Nephron (organoid): Measurements from ENCODE around the gene DGKI.
A peak's percentile ranks its signal among the peaks of the same experiment; 100 is the strongest.

Source experiments
- H3K27ac Mint-ChIP-seq, 3 experiments: 2 replicates each; pipeline ENCODE4 v1.8.0; 2020; ENCODE audit warnings: mixed read lengths in 3 of 3, mild to moderate bottlenecking in 2 of 3, moderate library complexity in 1 of 3
- H3K27me3 Mint-ChIP-seq: 2 replicates; pipeline ENCODE4 v1.8.0; 2021; ENCODE audit warnings: low read depth, mild to moderate bottlenecking, moderate library complexity, mixed read lengths
- H3K36me3 Mint-ChIP-seq: 2 replicates; pipeline ENCODE4 v1.8.0; 2020; ENCODE audit warnings: low read depth, mixed read lengths
- H3K4me1 Mint-ChIP-seq: 2 replicates; pipeline ENCODE4 v1.8.0; 2020; ENCODE audit warnings: mixed read lengths
- H3K4me3 Mint-ChIP-seq, 3 experiments: 2 replicates each; pipeline ENCODE4 v1.8.0; 2020; ENCODE audit warnings: mild to moderate bottlenecking in 3 of 3, mixed read lengths in 3 of 3, moderate library complexity in 2 of 3
- H3K9me3 Mint-ChIP-seq: 2 replicates; pipeline ENCODE4 v1.8.0; 2020; ENCODE audit warnings: mixed read lengths
- CTCF ChIP-seq, 3 experiments: fragments of 200-600 bp; sonication (generic); IDR thresholded peaks; one replicate each; pipeline ENCODE4 v1.5.0; 2021; ENCODE audit warnings: antibody characterized with exemption in 3 of 3; ENCODE audit not compliant: unreplicated experiment in 3 of 3

The DGKI gene

GRCh38 chr7:137603043-137603442, 243.7 kb downstream of the DGKI start:
- H3K36me3 Mint-ChIP-seq: no peaks in the 10 kb centered on the region
- TF ChIP-seq CTCF (IDR thresholded peaks at IDR 0.05; ENCODE audit: unreplicated experiment in 3 of 3): no peak
- no peaks in the 10 kb centered on the region for H3K9me3 Mint-ChIP-seq
- no peaks in the 10 kb centered on the region for H3K4me1 Mint-ChIP-seq
- H3K4me3 Mint-ChIP-seq: no peak overlapping the region
- H3K27me3 Mint-ChIP-seq: no peaks in the 10 kb centered on the region
- H3K27ac Mint-ChIP-seq: no peak overlapping the region

GRCh38 chr7:137601642-137602041, 245.1 kb downstream of the DGKI start:
- Mint-ChIP-seq H3K9me3 (no peaks in the 10 kb centered on the region), H3K27me3 (no peaks in the 10 kb centered on the region), H3K4me1 (no peaks in the 10 kb centered on the region), H3K4me3 (no peak overlapping the region), H3K36me3 (no peaks in the 10 kb centered on the region), H3K27ac (no peak overlapping the region)
- TF ChIP-seq CTCF (IDR thresholded peaks at IDR 0.05; ENCODE audit: unreplicated experiment in 3 of 3): no peak

GRCh38 chr7:137597856-137598255, 248.9 kb downstream of the DGKI start:
- no peak overlapping the region for H3K4me3 Mint-ChIP-seq
- H3K27me3 Mint-ChIP-seq: no peaks in the 10 kb centered on the region
- H3K36me3 Mint-ChIP-seq: no peaks in the 10 kb centered on the region
- no peaks in the 10 kb centered on the region for H3K4me1 Mint-ChIP-seq
- H3K9me3 Mint-ChIP-seq: no peaks in the 10 kb centered on the region
- H3K27ac Mint-ChIP-seq: no peak overlapping the region
- no peak for TF ChIP-seq CTCF (IDR thresholded peaks at IDR 0.05; ENCODE audit: unreplicated experiment in 3 of 3)

GRCh38 chr7:137593115-137593711, 253.6 kb downstream of the DGKI start:
- H3K36me3 Mint-ChIP-seq: no peaks in the 10 kb centered on the region
- TF ChIP-seq CTCF (IDR thresholded peaks at IDR 0.05; ENCODE audit: unreplicated experiment in 3 of 3): no peak
- no peak overlapping the region for H3K27ac Mint-ChIP-seq
- no peaks in the 10 kb centered on the region for H3K9me3 Mint-ChIP-seq
- H3K4me3 Mint-ChIP-seq: no peak overlapping the region
- no peaks in the 10 kb centered on the region for H3K4me1 Mint-ChIP-seq
- peaks cover 4% of the 10 kb centered on the region for H3K27me3 Mint-ChIP-seq

GRCh38 chr7:137592232-137592896, 254.4 kb downstream of the DGKI start:
- H3K36me3 Mint-ChIP-seq: no peaks in the 10 kb centered on the region
- no peak overlapping the region for H3K27ac Mint-ChIP-seq
- H3K9me3 Mint-ChIP-seq: no peaks in the 10 kb centered on the region
- H3K4me1 Mint-ChIP-seq: no peaks in the 10 kb centered on the region
- peak; percentile 81 to 91 (median 88) for TF ChIP-seq CTCF (IDR thresholded peaks at IDR 0.05; ENCODE audit: unreplicated experiment in 3 of 3)
- no peak overlapping the region for H3K4me3 Mint-ChIP-seq
- H3K27me3 Mint-ChIP-seq: peaks cover 4% of the 10 kb centered on the region

- no peak overlapping the region for H3K4me3 Mint-ChIP-seq
- H3K36me3 Mint-ChIP-seq: no peaks in the 10 kb centered on the region
- no peaks in the 10 kb centered on the region for H3K9me3 Mint-ChIP-seq
- TF ChIP-seq CTCF (IDR thresholded peaks at IDR 0.05; ENCODE audit: unreplicated experiment in 3 of 3): no peak
- no peak overlapping the region for H3K27ac Mint-ChIP-seq
- H3K4me1 Mint-ChIP-seq: peaks cover 7% of the 10 kb centered on the region
- peaks cover 4% of the 10 kb centered on the region for H3K27me3 Mint-ChIP-seq
Measured at GRCh38 chr7:137591421-137591837, 255.3 kb downstream of the DGKI start.
